ENCODE measurements around the gene IQSEC3.
A peak's percentile ranks its signal among the peaks of the same experiment; 100 is the strongest.

The IQSEC3 gene

GRCh38 chr12:153080-153746 lies 86.6 kb downstream of the IQSEC3 start:
- Histone ChIP-seq H3K9me3 (no peaks in the 10 kb centered on the region), H3K4me3 (no peak overlapping the region), H3K27ac (no peak overlapping the region), H3K27me3 (peaks cover 0 to 20% of the 10 kb centered on the region in 2 donors), H3K36me3 (no peaks in the 10 kb centered on the region), H3K4me1 (peaks cover 0 to 5% (median 0%) of the 10 kb centered on the region in 4 donors)
- DNase-seq = peak in 1 of 2 donors; percentile 38
- TF ChIP-seq, protein P1, sequence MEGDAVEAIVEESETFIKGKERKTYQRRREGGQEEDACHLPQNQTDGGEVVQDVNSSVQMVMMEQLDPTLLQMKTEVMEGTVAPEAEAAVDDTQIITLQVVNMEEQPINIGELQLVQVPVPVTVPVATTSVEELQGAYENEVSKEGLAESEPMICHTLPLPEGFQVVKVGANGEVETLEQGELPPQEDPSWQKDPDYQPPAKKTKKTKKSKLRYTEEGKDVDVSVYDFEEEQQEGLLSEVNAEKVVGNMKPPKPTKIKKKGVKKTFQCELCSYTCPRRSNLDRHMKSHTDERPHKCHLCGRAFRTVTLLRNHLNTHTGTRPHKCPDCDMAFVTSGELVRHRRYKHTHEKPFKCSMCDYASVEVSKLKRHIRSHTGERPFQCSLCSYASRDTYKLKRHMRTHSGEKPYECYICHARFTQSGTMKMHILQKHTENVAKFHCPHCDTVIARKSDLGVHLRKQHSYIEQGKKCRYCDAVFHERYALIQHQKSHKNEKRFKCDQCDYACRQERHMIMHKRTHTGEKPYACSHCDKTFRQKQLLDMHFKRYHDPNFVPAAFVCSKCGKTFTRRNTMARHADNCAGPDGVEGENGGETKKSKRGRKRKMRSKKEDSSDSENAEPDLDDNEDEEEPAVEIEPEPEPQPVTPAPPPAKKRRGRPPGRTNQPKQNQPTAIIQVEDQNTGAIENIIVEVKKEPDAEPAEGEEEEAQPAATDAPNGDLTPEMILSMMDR (IDR thresholded peaks at IDR 0.05) = no peak
- intact Hi-C loops (cut with DNase I; ENCODE audit: low total_unique reads) = no loop called here

DNA sequence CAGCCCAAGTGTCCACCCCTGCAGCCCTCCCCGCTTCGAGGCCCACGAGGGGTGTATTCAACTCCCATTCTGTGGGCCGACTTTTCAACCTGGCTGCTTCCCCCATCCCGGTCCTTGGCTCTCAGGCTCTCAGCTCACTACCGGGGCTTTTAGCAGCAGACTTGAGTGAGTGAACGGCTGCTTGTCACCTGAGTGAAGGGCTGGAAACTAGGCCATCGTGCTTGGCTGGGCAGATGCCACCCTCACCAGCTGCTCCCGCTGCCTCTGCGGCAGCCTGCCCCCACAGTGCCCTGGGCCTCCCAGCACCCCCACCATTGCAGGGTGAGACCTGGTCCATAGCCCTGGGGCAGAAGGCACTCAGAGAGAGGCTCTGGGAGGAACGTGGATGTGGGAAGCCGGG lies 87.5 kb downstream of the IQSEC3 start:
- intact Hi-C loops (cut with DNase I; ENCODE audit: low total_unique reads) = no loop called here
- H3K27me3 ChIP-seq = peaks cover 0 to 20% of the 10 kb centered on the region in 2 donors
- no peaks in the 10 kb centered on the region for H3K9me3 ChIP-seq
- H3K27ac ChIP-seq = no peak overlapping the region
- no peak for DNase-seq
- no peak overlapping the region for H3K4me3 ChIP-seq
- H3K36me3 ChIP-seq = no peaks in the 10 kb centered on the region
- no peaks in the 10 kb centered on the region for H3K4me1 ChIP-seq
- TF ChIP-seq, protein P1 (IDR thresholded peaks at IDR 0.05) = no peak

GRCh38 chr12:155006-155405 lies 88.4 kb downstream of the IQSEC3 start:
- Histone ChIP-seq H3K4me3 (no peak overlapping the region), H3K9me3 (no peaks in the 10 kb centered on the region), H3K36me3 (no peaks in the 10 kb centered on the region), H3K27me3 (peaks cover 0 to 20% of the 10 kb centered on the region in 2 donors), H3K27ac (no peak overlapping the region), H3K4me1 (no peaks in the 10 kb centered on the region)
- TF ChIP-seq, protein P1 (IDR thresholded peaks at IDR 0.05) = no peak
- intact Hi-C loops (cut with DNase I; ENCODE audit: low total_unique reads) = no loop called here
- DNase-seq = no peak

DNA sequence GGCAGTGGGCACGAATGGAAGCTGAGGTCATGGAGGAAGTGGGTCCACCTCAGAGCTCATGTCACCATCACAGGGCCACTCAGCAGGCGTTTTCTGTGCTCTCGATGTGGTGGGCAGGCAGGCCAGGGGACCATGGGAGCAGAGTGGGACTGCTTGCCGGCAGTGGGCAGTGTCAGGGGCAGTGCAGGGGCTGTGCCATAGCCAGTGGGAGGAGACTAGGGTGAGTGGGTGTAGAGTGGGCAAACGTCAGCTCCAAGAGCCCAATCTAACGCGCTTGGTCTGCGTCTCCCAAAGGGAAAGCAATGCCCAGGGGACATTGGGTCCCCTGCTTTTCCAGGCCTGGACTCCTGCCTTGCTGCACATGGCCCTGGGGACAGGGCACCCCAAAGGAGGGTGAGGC lies 89.1 kb downstream of the IQSEC3 start:
- no peaks in the 10 kb centered on the region for H3K36me3 ChIP-seq
- peaks cover 0 to 20% of the 10 kb centered on the region in 2 donors for H3K27me3 ChIP-seq
- no peaks in the 10 kb centered on the region for H3K9me3 ChIP-seq
- DNase-seq = no peak
- intact Hi-C loops (cut with DNase I; ENCODE audit: low total_unique reads) = no loop called here
- TF ChIP-seq, protein P1 (IDR thresholded peaks at IDR 0.05) = no peak
- H3K4me1 ChIP-seq = no peaks in the 10 kb centered on the region
- H3K27ac ChIP-seq = no peak overlapping the region
- H3K4me3 ChIP-seq = no peak overlapping the region

DNA sequence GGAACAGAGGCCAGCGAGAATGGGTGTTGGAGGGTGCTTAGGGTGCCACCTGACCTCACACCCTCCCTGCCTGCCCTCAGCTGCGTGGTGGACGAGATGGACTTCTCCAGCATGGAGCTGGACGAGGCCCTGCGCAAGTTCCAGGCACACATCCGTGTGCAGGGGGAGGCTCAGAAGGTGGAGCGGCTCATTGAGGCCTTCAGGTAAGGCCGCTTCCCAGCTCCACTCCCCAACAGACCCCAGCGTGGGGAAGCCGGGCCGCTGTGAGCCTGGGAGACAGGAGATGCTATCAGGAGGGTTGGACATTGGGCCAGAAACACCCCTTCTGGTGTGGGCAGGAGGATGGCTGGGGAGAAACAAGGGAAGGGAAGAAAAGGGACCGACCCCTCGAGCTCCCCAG lies 90.4 kb downstream of the IQSEC3 start:
- no peak for DNase-seq
- H3K9me3 ChIP-seq = no peaks in the 10 kb centered on the region
- H3K4me1 ChIP-seq = no peaks in the 10 kb centered on the region
- H3K36me3 ChIP-seq = no peaks in the 10 kb centered on the region
- intact Hi-C loops (cut with DNase I; ENCODE audit: low total_unique reads) = no loop called here
- H3K27ac ChIP-seq = no peak overlapping the region
- peaks cover 0 to 20% of the 10 kb centered on the region in 2 donors for H3K27me3 ChIP-seq
- TF ChIP-seq, protein P1 (IDR thresholded peaks at IDR 0.05) = no peak
- H3K4me3 ChIP-seq = no peak overlapping the region

All from tibial artery (tissue), 4 donors.